ENCODE data around the gene FAM171A1. TPM values are rescaled to one million over a fixed set of nuclear protein-coding genes. Genes with fewer than 3 reads are reported as not detected.

The FAM171A1 gene
- total and polyA plus RNA-seq, 2 donors (not counting 1 experiment from before 2014, with no cell fraction given), result 8.8 to 10.3 TPM

GRCh38 chr10:15368101-15368855 lies 2.8 kb downstream of the FAM171A1 start:
- TF ChIP-seq CTCF (conservative IDR thresholded peaks at IDR 0.05 in 1 of 2, IDR thresholded peaks at IDR 0.05 in 1 of 2; ENCODE audit: low read depth in 1 of 2, low read length in 2 of 2) (no peak), EZH2 (IDR thresholded peaks at IDR 0.05; ENCODE audit: low read length, missing control alignments) (no peak)
- H2AFZ ChIP-seq (ENCODE audit: low read length), result no peak overlapping the region
- DNase-seq (ENCODE audit: low read depth in 2 of 2), result no peak
- H3K9me3 ChIP-seq (ENCODE audit: control insufficient read depth, insufficient read depth, low read depth, low read length), result no peaks in the 10 kb centered on the region
- H3K4me2 ChIP-seq (ENCODE audit: extremely low read depth, insufficient read depth, low read length), result peak overlapping the region; percentile 54
- peak overlapping the region in 1 of 4 experiments; percentile 24 for H3K4me3 ChIP-seq (replicated peaks in 1 of 4; ENCODE audit: control extremely low read depth in 1 of 4, insufficient read depth in 1 of 4, low read depth in 3 of 4, low read length in 4 of 4)
- no peaks in the 10 kb centered on the region for H4K20me1 ChIP-seq (ENCODE audit: control insufficient read depth, extremely low read depth, insufficient read depth, low read length)
- H3K79me2 ChIP-seq (ENCODE audit: control insufficient read depth, insufficient read depth, low read length), result peaks cover 8% of the 10 kb centered on the region
- no peaks in the 10 kb centered on the region for H3K27me3 ChIP-seq (ENCODE audit: control insufficient read depth, insufficient read depth, low read length)
- no peak overlapping the region for H3K27ac ChIP-seq (ENCODE audit: insufficient read depth, low read length)
- no peak overlapping the region for H3K9ac ChIP-seq (ENCODE audit: insufficient read depth, low read length)
- H3K4me1 ChIP-seq (ENCODE audit: control insufficient read depth, extremely low read depth, insufficient read depth, low read length), result no peaks in the 10 kb centered on the region
- H3K36me3 ChIP-seq (ENCODE audit: control insufficient read depth, insufficient read depth, low read length), result no peaks in the 10 kb centered on the region

GRCh38 chr10:15367296-15368085 lies 3.6 kb downstream of the FAM171A1 start:
- Histone ChIP-seq H3K27ac (ENCODE audit: insufficient read depth, low read length) (no peak overlapping the region), H3K79me2 (ENCODE audit: control insufficient read depth, insufficient read depth, low read length) (peaks cover 8% of the 10 kb centered on the region), H3K27me3 (ENCODE audit: control insufficient read depth, insufficient read depth, low read length) (no peaks in the 10 kb centered on the region), H3K4me2 (ENCODE audit: extremely low read depth, insufficient read depth, low read length) (no peak overlapping the region), H3K4me3 (replicated peaks in 1 of 4; ENCODE audit: control extremely low read depth in 1 of 4, insufficient read depth in 1 of 4, low read depth in 3 of 4, low read length in 4 of 4) (no peak overlapping the region), H3K9ac (ENCODE audit: insufficient read depth, low read length) (no peak overlapping the region), H3K36me3 (ENCODE audit: control insufficient read depth, insufficient read depth, low read length) (no peaks in the 10 kb centered on the region), H4K20me1 (ENCODE audit: control insufficient read depth, extremely low read depth, insufficient read depth, low read length) (no peaks in the 10 kb centered on the region), H3K9me3 (ENCODE audit: control insufficient read depth, insufficient read depth, low read depth, low read length) (no peaks in the 10 kb centered on the region), H3K4me1 (ENCODE audit: control insufficient read depth, extremely low read depth, insufficient read depth, low read length) (no peaks in the 10 kb centered on the region), H2AFZ (ENCODE audit: low read length) (no peak overlapping the region)
- no peak for DNase-seq (ENCODE audit: low read depth in 2 of 2)
- TF ChIP-seq EZH2 (IDR thresholded peaks at IDR 0.05; ENCODE audit: low read length, missing control alignments), result no peak
- no peak for TF ChIP-seq CTCF (conservative IDR thresholded peaks at IDR 0.05 in 1 of 2, IDR thresholded peaks at IDR 0.05 in 1 of 2; ENCODE audit: low read depth in 1 of 2, low read length in 2 of 2)

- TF ChIP-seq CTCF (conservative IDR thresholded peaks at IDR 0.05 in 1 of 2, IDR thresholded peaks at IDR 0.05 in 1 of 2; ENCODE audit: low read depth in 1 of 2, low read length in 2 of 2), result no peak
- H3K4me2 ChIP-seq (ENCODE audit: extremely low read depth, insufficient read depth, low read length), result no peak overlapping the region
- no peak overlapping the region for H3K4me3 ChIP-seq (replicated peaks in 1 of 4; ENCODE audit: control extremely low read depth in 1 of 4, insufficient read depth in 1 of 4, low read depth in 3 of 4, low read length in 4 of 4)
- H3K36me3 ChIP-seq (ENCODE audit: control insufficient read depth, insufficient read depth, low read length), result no peaks in the 10 kb centered on the region
- no peaks in the 10 kb centered on the region for H3K9me3 ChIP-seq (ENCODE audit: control insufficient read depth, insufficient read depth, low read depth, low read length)
- peaks cover 8% of the 10 kb centered on the region for H3K79me2 ChIP-seq (ENCODE audit: control insufficient read depth, insufficient read depth, low read length)
- DNase-seq (ENCODE audit: low read depth in 2 of 2), result no peak
- H2AFZ ChIP-seq (ENCODE audit: low read length), result no peak overlapping the region
- no peak overlapping the region for H3K9ac ChIP-seq (ENCODE audit: insufficient read depth, low read length)
- no peak overlapping the region for H3K27ac ChIP-seq (ENCODE audit: insufficient read depth, low read length)
- H3K27me3 ChIP-seq (ENCODE audit: control insufficient read depth, insufficient read depth, low read length), result no peaks in the 10 kb centered on the region
- no peaks in the 10 kb centered on the region for H3K4me1 ChIP-seq (ENCODE audit: control insufficient read depth, extremely low read depth, insufficient read depth, low read length)
- H4K20me1 ChIP-seq (ENCODE audit: control insufficient read depth, extremely low read depth, insufficient read depth, low read length), result no peaks in the 10 kb centered on the region
Observed at GRCh38 chr10:15365692-15366091, 5.4 kb downstream of the FAM171A1 start.

All from fibroblast of lung (primary cell).